HCT116 (cell line): Measurements from ENCODE around the gene NAPSA. TPM values are rescaled to one million over a fixed set of nuclear protein-coding genes. Genes with fewer than 3 reads are reported as not detected.
A peak's percentile ranks its signal among the peaks of the same experiment; 100 is the strongest.

Experiments
- ATAC-seq: fragments of 200-7000 bp; cut with Tn5 transposase; 2 replicates; pipeline ENCODE4 v1.9.1; 2020; ENCODE audit warnings: mild to moderate bottlenecking, moderate library complexity
- BruUV-seq: library from RNA; stranded (reverse); fragments of 400-500 nt; replicated peaks from 2 replicates; lab custom pipeline; 2021; lab: Mats Ljungman, UMichigan
- CTCF ChIA-PET: fragments of 300-600 bp; sonication (Branson Sonifier 250); formaldehyde crosslinking; loops from one replicate; lab custom pipeline; 2021; ENCODE audit warnings: antibody characterized with exemption; lab: Charles Lee
- POLR2A ChIA-PET: fragments of 300-600, 350-600 bp; sonication (Branson Sonifier 250); formaldehyde crosslinking; loops from one replicate; lab custom pipeline; 2021; ENCODE audit warnings: antibody characterized with exemption; lab: Charles Lee
- RAD21 ChIA-PET, 2 experiments: fragments of 300-600 bp; sonication (Branson Sonifier 250); formaldehyde crosslinking; loops; one replicate each; lab custom pipeline; 2023; ENCODE audit warnings: low total read pairs in 2 of 2; ENCODE audit not compliant: uncharacterized antibody in 2 of 2, unreplicated experiment in 2 of 2, low non-redundant PET in 1 of 2; lab: Charles Lee
- DNase-seq: peaks from one replicate; pipeline ENCODE4 v3.0.0-alpha.2; 2010; ENCODE audit warnings: low read depth, low spot score
- H2AFZ ChIP-seq: fragments of 200-600 bp; shearing (Covaris generic), sonication (generic); 2 replicates; pipeline ENCODE4 v1.6.1; 2017; ENCODE audit warnings: low read depth, mixed run types, mixed read lengths, antibody characterized with exemption, low read length; ENCODE audit not compliant: poor library complexity, severe bottlenecking
- H3K27ac ChIP-seq: 2 replicates; pipeline ENCODE4 v1.5.1; 2012; ENCODE audit warnings: low read depth, low read length
- H3K27me3 ChIP-seq: fragments of 200-600 bp; sonication (generic); 2 replicates; pipeline ENCODE4 v1.6.1; 2016; ENCODE audit warnings: mixed run types, low read length, mixed read lengths; ENCODE audit not compliant: insufficient read depth
- H3K36me3 ChIP-seq, 2 experiments: fragments of 200-500 bp in 1 of 2; fragments of 200-600 bp in 1 of 2; sonication (Bioruptor generic) in 1 of 2; sonication (generic) in 1 of 2; 2 replicates each; pipeline versions ENCODE4 v1.5.1 to v1.6.1; 2014 to 2016; ENCODE audit warnings: low read length in 2 of 2, inconsistent platforms in 1 of 2, mixed read lengths in 1 of 2, mixed run types in 1 of 2; ENCODE audit not compliant: insufficient read depth in 2 of 2, control insufficient read depth in 1 of 2
- H3K4me1 ChIP-seq, 2 experiments: fragments of 200-600 bp in 1 of 2; sonication (generic) in 1 of 2; 2 replicates each; pipeline versions ENCODE4 v1.5.1 to v1.6.1; 2012 to 2017; ENCODE audit warnings: low read length in 2 of 2, inconsistent platforms in 1 of 2, mild to moderate bottlenecking in 1 of 2, mixed read lengths in 1 of 2, mixed run types in 1 of 2, moderate library complexity in 1 of 2; ENCODE audit not compliant: insufficient read depth in 2 of 2, control insufficient read depth in 1 of 2
- H3K4me2 ChIP-seq: fragments of 200-600 bp; sonication (generic); 2 replicates; pipeline ENCODE4 v1.6.1; 2017; ENCODE audit warnings: mixed run types, low read length, mixed read lengths
- H3K4me3 ChIP-seq, 2 experiments: fragments of 200-600 bp in 1 of 2; sonication (generic) in 1 of 2; replicated peaks in 1 of 2; 2 replicates each; pipeline ENCODE4 v1.5.1; 2011 to 2016; ENCODE audit warnings: low read length in 2 of 2, control low read depth in 1 of 2, low read depth in 1 of 2, mild to moderate bottlenecking in 1 of 2, mixed read lengths in 1 of 2, mixed run types in 1 of 2
- H3K79me2 ChIP-seq: fragments of 200-600 bp; sonication (generic); 2 replicates; pipeline ENCODE4 v1.6.1; 2017; ENCODE audit warnings: mild to moderate bottlenecking, mixed run types, low read length, moderate library complexity, mixed read lengths; ENCODE audit not compliant: insufficient read depth
- H3K9ac ChIP-seq: fragments of 200-600 bp; sonication (generic); 2 replicates; pipeline ENCODE4 v1.6.1; 2016; ENCODE audit warnings: low read length, mixed read lengths
- H3K9me2 ChIP-seq: fragments of 200-600 bp; sonication (generic), shearing (Covaris generic); 2 replicates; pipeline ENCODE4 v1.6.1; 2017; ENCODE audit warnings: mixed run types, mild to moderate bottlenecking, moderate library complexity; ENCODE audit not compliant: insufficient read depth
- H3K9me3 ChIP-seq, 2 experiments: fragments of 200-500 bp in 1 of 2; fragments of 200-600 bp in 1 of 2; sonication (Bioruptor generic) in 1 of 2; sonication (generic) in 1 of 2; 2 replicates each; pipeline ENCODE4 v1.6.1; 2014 to 2017; ENCODE audit warnings: low read length in 2 of 2, mixed read lengths in 2 of 2, inconsistent platforms in 1 of 2, low read depth in 1 of 2, mild to moderate bottlenecking in 1 of 2, mixed run types in 1 of 2, moderate library complexity in 1 of 2; ENCODE audit not compliant: control insufficient read depth in 1 of 2, insufficient read depth in 1 of 2
- H4K20me1 ChIP-seq: fragments of 200-600 bp; sonication (generic), shearing (Covaris generic); 2 replicates; pipeline ENCODE4 v1.6.1; 2017; ENCODE audit warnings: mixed run types, mild to moderate bottlenecking, moderate library complexity; ENCODE audit not compliant: insufficient read depth
- ATF3 ChIP-seq: IDR thresholded peaks from 2 replicates; pipeline ENCODE4 v1.6.1; 2012
- CEBPB ChIP-seq: IDR thresholded peaks from 2 replicates; pipeline ENCODE4 v1.6.1; 2012; ENCODE audit warnings: low read depth
- CTCF ChIP-seq, 3 experiments: fragments of 200-600 bp in 1 of 3; sonication (generic) in 1 of 3; IDR thresholded peaks in 2 of 3; conservative IDR thresholded peaks in 1 of 3; 2 replicates each; pipeline ENCODE4 v1.5.1; 2012 to 2017; ENCODE audit warnings: low read depth in 2 of 3, low read length in 2 of 3, antibody characterized with exemption in 1 of 3, borderline replicate concordance in 1 of 3, control low read depth in 1 of 3, mild to moderate bottlenecking in 1 of 3, mixed read lengths in 1 of 3, mixed run types in 1 of 3, moderate library complexity in 1 of 3; ENCODE audit not compliant: insufficient read depth in 1 of 3
- EGR1 ChIP-seq: IDR thresholded peaks from 2 replicates; pipeline ENCODE4 v1.6.1; 2012; ENCODE audit warnings: low read depth
- ELF1 ChIP-seq: IDR thresholded peaks from 2 replicates; pipeline ENCODE4 v1.6.1; 2012; ENCODE audit warnings: low read depth, borderline replicate concordance
- EZH2 ChIP-seq: fragments of 200-600 bp; sonication (generic); IDR thresholded peaks from 2 replicates; pipeline ENCODE4 v1.6.1; 2017; ENCODE audit warnings: antibody characterized with exemption, mixed run types
- FOSL1 ChIP-seq: IDR thresholded peaks from 2 replicates; pipeline ENCODE4 v1.6.1; 2012; ENCODE audit warnings: low read depth
- POLR2A ChIP-seq: IDR thresholded peaks from 2 replicates; pipeline ENCODE4 v1.7.0; 2011; ENCODE audit warnings: borderline replicate concordance; ENCODE audit not compliant: insufficient read depth, insufficient read length; ENCODE audit errors: extremely low read depth
- RAD21 ChIP-seq: IDR thresholded peaks from 2 replicates; pipeline ENCODE4 v1.6.1; 2012; ENCODE audit warnings: low read depth, mild to moderate bottlenecking
- SIN3A ChIP-seq: IDR thresholded peaks from 2 replicates; pipeline ENCODE4 v1.6.1; 2012; ENCODE audit warnings: low read depth
- SP1 ChIP-seq: IDR thresholded peaks from 2 replicates; pipeline ENCODE4 v1.6.1; 2012; ENCODE audit warnings: low read depth
- TCF7L2 ChIP-seq: IDR thresholded peaks from 2 replicates; pipeline ENCODE4 v1.7.0; 2011; ENCODE audit warnings: borderline replicate concordance, inconsistent platforms; ENCODE audit not compliant: insufficient read depth, insufficient read length; ENCODE audit errors: extremely low read depth
- YY1 ChIP-seq: IDR thresholded peaks from 2 replicates; pipeline ENCODE4 v1.6.1; 2011; ENCODE audit warnings: low read length, low read depth, moderate library complexity, mild to moderate bottlenecking; ENCODE audit not compliant: insufficient replicate concordance; ENCODE audit errors: extremely low read depth
- ZBTB33 ChIP-seq: IDR thresholded peaks from 2 replicates; pipeline ENCODE4 v1.6.1; 2011; ENCODE audit warnings: mild to moderate bottlenecking, low read length, moderate library complexity; ENCODE audit not compliant: insufficient replicate concordance; ENCODE audit errors: extremely low read depth
- ZFX ChIP-seq: fragments of 450-650 bp; IDR thresholded peaks from 2 replicates; pipeline ENCODE4 v1.6.1; 2017
- ZNF274 ChIP-seq: fragments of 200-500 bp; sonication (Bioruptor generic); IDR thresholded peaks from 2 replicates; pipeline ENCODE4 v1.6.1; 2014; ENCODE audit warnings: mild to moderate bottlenecking, low read depth, low read length, inconsistent platforms
- intact Hi-C: fragments of 100-400 bp; cut with micrococcal nuclease; formaldehyde crosslinking; loops from 2 replicates; pipeline ENCODE4 v1.10.0; 2022
- total RNA-seq: library from RNA; stranded (reverse); gene quantifications from one replicate; pipeline ENCODE4 v1.2.1, GENCODE V29; 2021; ENCODE audit not compliant: unreplicated experiment
- TF ChIP-seq, protein P1 (sequence below): IDR thresholded peaks from 2 replicates; pipeline ENCODE4 v1.6.1; 2012; ENCODE audit warnings: low read depth

The NAPSA gene
- total RNA-seq, 1 experiment from 2014 or later: 4.4 TPM

- Histone ChIP-seq H2AFZ (peak overlapping the region; percentile 63), H3K4me1 (peaks cover 0 to 3% of the 10 kb centered on the region in 2 experiments; a peak in 1 of 4 replicates), H3K36me3 (no peaks in the 10 kb centered on the region), H3K27me3 (no peaks in the 10 kb centered on the region), H3K9ac (no peak overlapping the region), H3K4me2 (peak overlapping the region; percentile 43), H3K4me3 (no peak overlapping the region), H3K9me2 (no peaks in the 10 kb centered on the region), H4K20me1 (no peaks in the 10 kb centered on the region), H3K79me2 (no peaks in the 10 kb centered on the region), H3K27ac (no peak overlapping the region), H3K9me3 (no peaks in the 10 kb centered on the region)
- RAD21 ChIA-PET: interaction anchor here in 1 of 2 experiments (1.0 kb wide), 1 partner anchor 28 kb away, joined by 3 read pairs; the partner anchor contains the start of gene KCNC3
- POLR2A ChIA-PET: no interaction called here
- intact Hi-C loops: loop anchor here (2.0 kb wide), 1 partner anchor 103 kb away; no protein-coding TSS in a partner anchor
- ATAC-seq: peak; percentile 85
- TF ChIP-seq ATF3: no peak
- TF ChIP-seq, protein P1, sequence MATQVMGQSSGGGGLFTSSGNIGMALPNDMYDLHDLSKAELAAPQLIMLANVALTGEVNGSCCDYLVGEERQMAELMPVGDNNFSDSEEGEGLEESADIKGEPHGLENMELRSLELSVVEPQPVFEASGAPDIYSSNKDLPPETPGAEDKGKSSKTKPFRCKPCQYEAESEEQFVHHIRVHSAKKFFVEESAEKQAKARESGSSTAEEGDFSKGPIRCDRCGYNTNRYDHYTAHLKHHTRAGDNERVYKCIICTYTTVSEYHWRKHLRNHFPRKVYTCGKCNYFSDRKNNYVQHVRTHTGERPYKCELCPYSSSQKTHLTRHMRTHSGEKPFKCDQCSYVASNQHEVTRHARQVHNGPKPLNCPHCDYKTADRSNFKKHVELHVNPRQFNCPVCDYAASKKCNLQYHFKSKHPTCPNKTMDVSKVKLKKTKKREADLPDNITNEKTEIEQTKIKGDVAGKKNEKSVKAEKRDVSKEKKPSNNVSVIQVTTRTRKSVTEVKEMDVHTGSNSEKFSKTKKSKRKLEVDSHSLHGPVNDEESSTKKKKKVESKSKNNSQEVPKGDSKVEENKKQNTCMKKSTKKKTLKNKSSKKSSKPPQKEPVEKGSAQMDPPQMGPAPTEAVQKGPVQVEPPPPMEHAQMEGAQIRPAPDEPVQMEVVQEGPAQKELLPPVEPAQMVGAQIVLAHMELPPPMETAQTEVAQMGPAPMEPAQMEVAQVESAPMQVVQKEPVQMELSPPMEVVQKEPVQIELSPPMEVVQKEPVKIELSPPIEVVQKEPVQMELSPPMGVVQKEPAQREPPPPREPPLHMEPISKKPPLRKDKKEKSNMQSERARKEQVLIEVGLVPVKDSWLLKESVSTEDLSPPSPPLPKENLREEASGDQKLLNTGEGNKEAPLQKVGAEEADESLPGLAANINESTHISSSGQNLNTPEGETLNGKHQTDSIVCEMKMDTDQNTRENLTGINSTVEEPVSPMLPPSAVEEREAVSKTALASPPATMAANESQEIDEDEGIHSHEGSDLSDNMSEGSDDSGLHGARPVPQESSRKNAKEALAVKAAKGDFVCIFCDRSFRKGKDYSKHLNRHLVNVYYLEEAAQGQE: no peak
- no peak for TF ChIP-seq CEBPB
- no peak for TF ChIP-seq TCF7L2
- no peak for TF ChIP-seq FOSL1
- TF ChIP-seq ZFX: no peak
- TF ChIP-seq YY1: no peak
- no peak for TF ChIP-seq ZNF274
- peak; percentile 67 to 84 (median 83) for TF ChIP-seq CTCF (IDR thresholded peaks at IDR 0.05 in 2 of 3, conservative IDR thresholded peaks at IDR 0.05 in 1 of 3; ENCODE audit: borderline replicate concordance in 1 of 3, insufficient read depth in 1 of 3, low read depth in 2 of 3, low read length in 2 of 3)
- no peak for TF ChIP-seq ELF1
- TF ChIP-seq RAD21: peak; percentile 81
- no peak for TF ChIP-seq POLR2A
- no peak for TF ChIP-seq EGR1
- no peak for TF ChIP-seq ZBTB33
- no peak for TF ChIP-seq SP1
- no peak for TF ChIP-seq SIN3A
- no peak for TF ChIP-seq EZH2
- CTCF ChIA-PET: interaction anchor here (0.6 to 1.4 kb wide), 11 partner anchors 9 to 565 kb away, joined by 3 to 10 read pairs (median 5); partner anchors contain the start of genes JOSD2 and KCNC3
- no TSS peak for BruUV-seq
- DNase-seq: no peak
Observed at GRCh38 chr19:50357178-50358100, 8.0 kb downstream of the NAPSA start.
